Measurements from ENCODE around the gene HEYL.

Gene HEYL

GRCh38 chr1:39656391-39656790 is 16.9 kb upstream of the HEYL start:
- DNase-seq: no peak
- Mint-ChIP-seq H3K27me3 (ENCODE audit: low read depth, poor library complexity) (peaks cover 51% of the 10 kb centered on the region), H3K4me1 (peaks cover 16% of the 10 kb centered on the region), H3K27ac (no peak overlapping the region), H3K36me3 (ENCODE audit: low read depth) (no peaks in the 10 kb centered on the region), H3K9me3 (no peaks in the 10 kb centered on the region), H3K4me3 (no peak overlapping the region)
- TF ChIP-seq CTCF (IDR thresholded peaks at IDR 0.05): no peak

GRCh38 chr1:39655578-39656268 is 16.3 kb upstream of the HEYL start:
- no peaks in the 10 kb centered on the region for H3K36me3 Mint-ChIP-seq (ENCODE audit: low read depth)
- H3K27ac Mint-ChIP-seq: no peak overlapping the region
- H3K4me1 Mint-ChIP-seq: peaks cover 16% of the 10 kb centered on the region
- H3K27me3 Mint-ChIP-seq (ENCODE audit: low read depth, poor library complexity): peaks cover 45% of the 10 kb centered on the region
- DNase-seq: no peak
- no peaks in the 10 kb centered on the region for H3K9me3 Mint-ChIP-seq
- no peak for TF ChIP-seq CTCF (IDR thresholded peaks at IDR 0.05)
- H3K4me3 Mint-ChIP-seq: no peak overlapping the region

- no peak overlapping the region for H3K27ac Mint-ChIP-seq
- TF ChIP-seq CTCF (IDR thresholded peaks at IDR 0.05): no peak
- DNase-seq: no peak
- peaks cover 16% of the 10 kb centered on the region for H3K4me1 Mint-ChIP-seq
- no peak overlapping the region for H3K4me3 Mint-ChIP-seq
- peaks cover 36% of the 10 kb centered on the region for H3K27me3 Mint-ChIP-seq (ENCODE audit: low read depth, poor library complexity)
- no peaks in the 10 kb centered on the region for H3K36me3 Mint-ChIP-seq (ENCODE audit: low read depth)
- no peaks in the 10 kb centered on the region for H3K9me3 Mint-ChIP-seq
Measured at GRCh38 chr1:39654291-39654690, 14.8 kb upstream of the HEYL start.

- Mint-ChIP-seq H3K4me1 (peaks cover 16% of the 10 kb centered on the region), H3K36me3 (ENCODE audit: low read depth) (no peaks in the 10 kb centered on the region), H3K9me3 (no peaks in the 10 kb centered on the region), H3K27ac (no peak overlapping the region), H3K27me3 (ENCODE audit: low read depth, poor library complexity) (peaks cover 32% of the 10 kb centered on the region), H3K4me3 (no peak overlapping the region)
- peak; percentile 81 for DNase-seq
- TF ChIP-seq CTCF (IDR thresholded peaks at IDR 0.05): peak; percentile 96
Measured at GRCh38 chr1:39653546-39654031, 14.1 kb upstream of the HEYL start.

- no peaks in the 10 kb centered on the region for H3K36me3 Mint-ChIP-seq (ENCODE audit: low read depth)
- peaks cover 21% of the 10 kb centered on the region for H3K4me1 Mint-ChIP-seq
- TF ChIP-seq CTCF (IDR thresholded peaks at IDR 0.05): no peak
- DNase-seq: no peak
- peaks cover 35% of the 10 kb centered on the region for H3K27me3 Mint-ChIP-seq (ENCODE audit: low read depth, poor library complexity)
- H3K9me3 Mint-ChIP-seq: no peaks in the 10 kb centered on the region
- no peak overlapping the region for H3K4me3 Mint-ChIP-seq
- no peak overlapping the region for H3K27ac Mint-ChIP-seq
Measured at GRCh38 chr1:39652554-39652953, 13.1 kb upstream of the HEYL start.

- Mint-ChIP-seq H3K27me3 (ENCODE audit: low read depth, poor library complexity) (peaks cover 35% of the 10 kb centered on the region), H3K9me3 (no peaks in the 10 kb centered on the region), H3K27ac (no peak overlapping the region), H3K4me1 (peaks cover 25% of the 10 kb centered on the region), H3K4me3 (no peak overlapping the region), H3K36me3 (ENCODE audit: low read depth) (no peaks in the 10 kb centered on the region)
- no peak for TF ChIP-seq CTCF (IDR thresholded peaks at IDR 0.05)
- no peak for DNase-seq
Measured at GRCh38 chr1:39652105-39652504, 12.7 kb upstream of the HEYL start.

Measured in nephron progenitor cell (in vitro differentiated cells).